Osteoblast (primary cell): ENCODE measurements around the gene ABHD12B. TPM values are rescaled to one million over a fixed set of nuclear protein-coding genes. Genes with fewer than 3 reads are reported as not detected.

Source experiments
- DNase-seq: peaks from one replicate; pipeline ENCODE4 v3.0.0; 2011; ENCODE audit warnings: low spot score, mixed read lengths; ENCODE audit not compliant: insufficient read length; ENCODE audit errors: missing footprints
- H2AFZ ChIP-seq: 2 replicates; pipeline ENCODE4 v1.6.0; 2011; ENCODE audit warnings: mild to moderate bottlenecking, low read length
- H3K27ac ChIP-seq: 2 replicates; pipeline ENCODE4 v1.5.1; 2011; ENCODE audit warnings: mild to moderate bottlenecking, low read depth, low read length, moderate library complexity
- H3K27me3 ChIP-seq: 2 replicates; pipeline ENCODE4 v1.6.0; 2012; ENCODE audit warnings: mild to moderate bottlenecking, control low read depth, inconsistent platforms, low read length, moderate library complexity; ENCODE audit not compliant: insufficient read depth
- H3K36me3 ChIP-seq: 2 replicates; pipeline ENCODE4 v1.5.1; 2011; ENCODE audit warnings: mild to moderate bottlenecking, low read length, control low read depth, moderate library complexity; ENCODE audit not compliant: insufficient read depth
- H3K4me1 ChIP-seq: 2 replicates; pipeline ENCODE4 v1.5.1; 2011; ENCODE audit warnings: mild to moderate bottlenecking, low read length, control low read depth, moderate library complexity; ENCODE audit not compliant: insufficient read depth
- H3K4me2 ChIP-seq: 2 replicates; pipeline ENCODE4 v1.6.0; 2011; ENCODE audit warnings: mild to moderate bottlenecking, low read length; ENCODE audit not compliant: insufficient read depth
- H3K4me3 ChIP-seq: fragments of 200-600 bp; sonication (generic); 3 replicates; pipeline ENCODE4 v1.5.1; 2012; ENCODE audit warnings: mild to moderate bottlenecking, low read length, inconsistent platforms; ENCODE audit not compliant: insufficient read depth
- H3K79me2 ChIP-seq: 2 replicates; pipeline ENCODE4 v1.6.0; 2012; ENCODE audit warnings: mild to moderate bottlenecking, low read length, control low read depth, inconsistent platforms; ENCODE audit not compliant: insufficient read depth
- H3K9me3 ChIP-seq: 2 replicates; pipeline ENCODE4 v1.5.1; 2011; ENCODE audit warnings: low read depth, low read length, control low read depth
- H4K20me1 ChIP-seq: 2 replicates; pipeline ENCODE4 v1.6.0; 2012; ENCODE audit warnings: mild to moderate bottlenecking, low read length, control low read depth; ENCODE audit not compliant: insufficient read depth
- total RNA-seq: library from RNA; depleted of rRNA; stranded (reverse); fragments of >200 nt; gene quantifications from 2 replicates; pipeline ENCODE4 v1.2.3, GENCODE V29; 2012
- TF ChIP-seq, protein P1 (sequence below): IDR thresholded peaks from 2 replicates; pipeline ENCODE4 v1.5.1; 2011; ENCODE audit warnings: mild to moderate bottlenecking, low read depth, low read length, moderate library complexity; ENCODE audit errors: extremely low read depth

Gene ABHD12B
- total RNA-seq, 1 donor: not detected

DNA sequence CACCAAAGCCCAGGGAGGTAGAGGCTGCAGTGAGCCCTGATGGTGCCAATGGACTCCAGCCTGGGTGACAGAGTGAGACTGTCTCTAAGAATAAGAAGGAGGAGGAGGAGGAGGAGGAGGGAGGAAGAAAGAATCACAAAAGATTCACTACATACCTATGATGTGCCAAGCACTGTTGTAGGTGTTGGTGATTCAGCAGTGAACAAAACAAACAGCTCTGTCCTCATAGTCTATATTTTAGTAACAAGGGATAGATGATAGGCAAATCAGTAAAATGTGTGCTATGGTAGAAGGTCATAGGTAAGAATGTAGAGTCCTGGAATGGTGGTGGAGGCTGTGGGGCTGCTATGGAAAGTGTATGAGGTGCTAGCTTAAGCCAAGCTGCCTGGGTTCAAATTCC lies 18.0 kb upstream of the ABHD12B start:
- H2AFZ ChIP-seq: no peak overlapping the region
- no peaks in the 10 kb centered on the region for H3K36me3 ChIP-seq
- H3K27me3 ChIP-seq: no peaks in the 10 kb centered on the region
- DNase-seq: no peak
- H3K9me3 ChIP-seq: no peaks in the 10 kb centered on the region
- H4K20me1 ChIP-seq: no peaks in the 10 kb centered on the region
- H3K4me1 ChIP-seq: no peaks in the 10 kb centered on the region
- no peak overlapping the region for H3K27ac ChIP-seq
- no peaks in the 10 kb centered on the region for H3K79me2 ChIP-seq
- TF ChIP-seq, protein P1, sequence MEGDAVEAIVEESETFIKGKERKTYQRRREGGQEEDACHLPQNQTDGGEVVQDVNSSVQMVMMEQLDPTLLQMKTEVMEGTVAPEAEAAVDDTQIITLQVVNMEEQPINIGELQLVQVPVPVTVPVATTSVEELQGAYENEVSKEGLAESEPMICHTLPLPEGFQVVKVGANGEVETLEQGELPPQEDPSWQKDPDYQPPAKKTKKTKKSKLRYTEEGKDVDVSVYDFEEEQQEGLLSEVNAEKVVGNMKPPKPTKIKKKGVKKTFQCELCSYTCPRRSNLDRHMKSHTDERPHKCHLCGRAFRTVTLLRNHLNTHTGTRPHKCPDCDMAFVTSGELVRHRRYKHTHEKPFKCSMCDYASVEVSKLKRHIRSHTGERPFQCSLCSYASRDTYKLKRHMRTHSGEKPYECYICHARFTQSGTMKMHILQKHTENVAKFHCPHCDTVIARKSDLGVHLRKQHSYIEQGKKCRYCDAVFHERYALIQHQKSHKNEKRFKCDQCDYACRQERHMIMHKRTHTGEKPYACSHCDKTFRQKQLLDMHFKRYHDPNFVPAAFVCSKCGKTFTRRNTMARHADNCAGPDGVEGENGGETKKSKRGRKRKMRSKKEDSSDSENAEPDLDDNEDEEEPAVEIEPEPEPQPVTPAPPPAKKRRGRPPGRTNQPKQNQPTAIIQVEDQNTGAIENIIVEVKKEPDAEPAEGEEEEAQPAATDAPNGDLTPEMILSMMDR: no peak
- H3K4me3 ChIP-seq: no peak overlapping the region
- no peak overlapping the region for H3K4me2 ChIP-seq

DNA sequence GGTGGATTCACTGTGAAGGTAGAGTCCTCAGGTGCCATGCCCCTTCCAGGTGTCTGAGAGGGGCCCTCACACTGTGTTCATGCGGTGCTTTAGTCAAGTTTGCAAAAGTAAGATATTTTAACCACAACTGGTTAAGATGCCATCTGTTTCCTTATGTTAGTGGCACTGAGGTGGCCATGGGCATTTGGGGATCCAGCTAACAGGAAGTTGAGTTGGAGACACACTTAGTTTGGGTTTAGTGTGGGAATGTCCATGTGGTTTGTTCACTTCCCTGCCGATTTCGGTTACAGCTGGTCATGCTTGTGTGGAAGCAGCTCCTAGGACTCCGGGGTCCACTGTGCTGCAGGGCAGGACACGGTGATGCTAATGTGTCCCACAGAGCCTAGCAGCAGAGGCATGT lies 17.3 kb upstream of the ABHD12B start:
- H3K4me1 ChIP-seq: peaks cover 5% of the 10 kb centered on the region
- H3K9me3 ChIP-seq: no peaks in the 10 kb centered on the region
- no peak overlapping the region for H3K4me3 ChIP-seq
- H2AFZ ChIP-seq: no peak overlapping the region
- no peaks in the 10 kb centered on the region for H3K27me3 ChIP-seq
- H3K27ac ChIP-seq: no peak overlapping the region
- TF ChIP-seq, protein P1: no peak
- no peaks in the 10 kb centered on the region for H3K36me3 ChIP-seq
- H3K79me2 ChIP-seq: no peaks in the 10 kb centered on the region
- DNase-seq: no peak
- H3K4me2 ChIP-seq: no peak overlapping the region
- no peaks in the 10 kb centered on the region for H4K20me1 ChIP-seq

DNA sequence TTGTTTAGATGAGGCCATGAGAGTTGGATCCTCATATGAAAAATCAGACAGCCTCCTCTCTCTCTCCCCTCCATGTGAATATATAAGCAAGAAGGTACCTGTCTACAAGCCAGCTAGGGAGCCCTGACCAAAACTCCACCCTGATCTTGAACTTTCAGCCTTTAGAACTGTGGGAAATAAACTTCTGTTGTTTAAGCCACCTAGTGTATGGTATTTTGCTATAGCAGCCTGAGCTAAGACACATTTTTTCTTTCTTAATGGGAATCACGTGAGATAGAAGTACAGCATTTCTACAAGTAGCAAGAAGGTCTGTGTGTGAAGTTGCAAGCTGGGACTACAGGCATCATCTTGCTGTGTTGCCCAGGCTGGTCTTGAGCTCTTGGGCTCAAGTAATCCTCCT lies 16.3 kb upstream of the ABHD12B start:
- Histone ChIP-seq H3K27me3 (no peaks in the 10 kb centered on the region), H3K4me2 (no peak overlapping the region), H3K36me3 (no peaks in the 10 kb centered on the region), H3K79me2 (no peaks in the 10 kb centered on the region), H3K4me1 (peaks cover 7% of the 10 kb centered on the region), H4K20me1 (no peaks in the 10 kb centered on the region), H3K27ac (no peak overlapping the region), H3K9me3 (no peaks in the 10 kb centered on the region), H2AFZ (no peak overlapping the region), H3K4me3 (no peak overlapping the region)
- TF ChIP-seq, protein P1: peak; percentile 24
- no peak for DNase-seq

DNA sequence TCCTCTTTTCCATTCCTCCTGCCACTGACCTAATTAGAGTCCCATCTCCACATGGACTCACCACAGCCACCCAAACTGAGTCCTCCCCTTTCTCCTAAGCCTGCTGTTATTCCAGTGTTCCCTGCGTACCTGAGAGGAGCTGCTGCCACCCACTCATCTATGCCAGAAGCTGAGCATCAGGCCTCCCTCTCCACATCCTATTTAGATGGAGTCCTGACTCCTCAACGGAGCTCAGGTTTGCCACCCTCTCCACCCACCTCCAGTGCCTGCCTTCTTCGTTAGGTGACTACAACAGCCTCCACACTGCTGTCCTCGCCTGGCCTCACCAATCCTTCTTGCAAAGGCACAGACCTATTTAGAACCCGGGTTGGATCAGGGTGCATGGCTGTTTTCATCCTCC lies 15.2 kb upstream of the ABHD12B start:
- no peak overlapping the region for H3K4me3 ChIP-seq
- H2AFZ ChIP-seq: no peak overlapping the region
- H3K27me3 ChIP-seq: no peaks in the 10 kb centered on the region
- no peak for DNase-seq
- no peaks in the 10 kb centered on the region for H3K9me3 ChIP-seq
- H3K4me1 ChIP-seq: peaks cover 7% of the 10 kb centered on the region
- H3K36me3 ChIP-seq: no peaks in the 10 kb centered on the region
- no peaks in the 10 kb centered on the region for H3K79me2 ChIP-seq
- no peak overlapping the region for H3K27ac ChIP-seq
- no peaks in the 10 kb centered on the region for H4K20me1 ChIP-seq
- H3K4me2 ChIP-seq: no peak overlapping the region
- TF ChIP-seq, protein P1: no peak
